ENCODE measurements around the gene ENPP6. TPM values are rescaled to one million over a fixed set of nuclear protein-coding genes. Genes with fewer than 3 reads are reported as not detected.
"Not testable (repeated sequence)": the region's sequence is repeated elsewhere in the genome, so short reads cannot be mapped to it uniquely, and the experiment has no call there.

Gene ENPP6
- total RNA-seq, 1 donor from 2014 or later = not detected

DNA sequence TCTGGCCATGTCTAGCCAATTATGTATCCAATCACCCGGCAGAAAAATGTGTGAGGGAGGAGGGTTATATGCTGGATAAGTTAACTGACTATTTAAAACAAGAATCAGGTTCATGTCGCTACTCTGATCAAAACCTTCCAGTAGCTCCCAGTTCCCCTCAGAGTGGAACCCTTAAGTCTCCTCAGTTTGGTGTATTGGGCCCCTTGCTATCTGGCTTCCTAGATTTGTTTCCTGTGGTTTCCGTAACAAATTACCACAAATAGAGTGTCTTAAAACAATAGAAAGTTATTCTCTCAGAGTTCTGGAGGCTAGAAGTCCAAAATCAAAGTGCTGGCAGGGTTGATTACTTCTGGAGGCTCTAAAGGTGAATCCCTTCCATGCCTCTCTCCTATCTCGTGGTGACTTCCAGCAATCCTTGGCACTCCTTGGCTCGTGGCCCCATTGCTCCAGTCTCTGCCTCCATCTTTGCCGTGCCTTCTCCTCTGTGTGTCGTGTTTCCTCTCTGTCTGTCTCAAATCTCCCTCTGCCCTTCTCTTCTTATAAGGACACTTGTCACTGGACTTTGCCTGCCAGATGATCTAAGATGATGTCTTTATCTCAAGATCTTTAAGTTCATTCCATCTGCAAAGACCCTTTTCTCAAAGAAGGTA, 10.5 kb upstream of the ENPP6 start:
- no peaks in the 10 kb centered on the region for H3K36me3 ChIP-seq
- TF ChIP-seq, protein P1, sequence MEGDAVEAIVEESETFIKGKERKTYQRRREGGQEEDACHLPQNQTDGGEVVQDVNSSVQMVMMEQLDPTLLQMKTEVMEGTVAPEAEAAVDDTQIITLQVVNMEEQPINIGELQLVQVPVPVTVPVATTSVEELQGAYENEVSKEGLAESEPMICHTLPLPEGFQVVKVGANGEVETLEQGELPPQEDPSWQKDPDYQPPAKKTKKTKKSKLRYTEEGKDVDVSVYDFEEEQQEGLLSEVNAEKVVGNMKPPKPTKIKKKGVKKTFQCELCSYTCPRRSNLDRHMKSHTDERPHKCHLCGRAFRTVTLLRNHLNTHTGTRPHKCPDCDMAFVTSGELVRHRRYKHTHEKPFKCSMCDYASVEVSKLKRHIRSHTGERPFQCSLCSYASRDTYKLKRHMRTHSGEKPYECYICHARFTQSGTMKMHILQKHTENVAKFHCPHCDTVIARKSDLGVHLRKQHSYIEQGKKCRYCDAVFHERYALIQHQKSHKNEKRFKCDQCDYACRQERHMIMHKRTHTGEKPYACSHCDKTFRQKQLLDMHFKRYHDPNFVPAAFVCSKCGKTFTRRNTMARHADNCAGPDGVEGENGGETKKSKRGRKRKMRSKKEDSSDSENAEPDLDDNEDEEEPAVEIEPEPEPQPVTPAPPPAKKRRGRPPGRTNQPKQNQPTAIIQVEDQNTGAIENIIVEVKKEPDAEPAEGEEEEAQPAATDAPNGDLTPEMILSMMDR (IDR thresholded peaks at IDR 0.05; ENCODE audit: borderline replicate concordance) = no peak
- no peak overlapping the region for H3K4me3 ChIP-seq
- peaks cover 8% of the 10 kb centered on the region for H3K27me3 ChIP-seq (ENCODE audit: low read depth)
- no peak for DNase-seq
- H3K9me3 ChIP-seq (replicated peaks) = peaks cover 18% of the 10 kb centered on the region
- no peak overlapping the region for H3K27ac ChIP-seq (replicated peaks)
- intact Hi-C loops (cut with micrococcal nuclease) = no loop called here
- H3K4me1 ChIP-seq = no peaks in the 10 kb centered on the region

DNA sequence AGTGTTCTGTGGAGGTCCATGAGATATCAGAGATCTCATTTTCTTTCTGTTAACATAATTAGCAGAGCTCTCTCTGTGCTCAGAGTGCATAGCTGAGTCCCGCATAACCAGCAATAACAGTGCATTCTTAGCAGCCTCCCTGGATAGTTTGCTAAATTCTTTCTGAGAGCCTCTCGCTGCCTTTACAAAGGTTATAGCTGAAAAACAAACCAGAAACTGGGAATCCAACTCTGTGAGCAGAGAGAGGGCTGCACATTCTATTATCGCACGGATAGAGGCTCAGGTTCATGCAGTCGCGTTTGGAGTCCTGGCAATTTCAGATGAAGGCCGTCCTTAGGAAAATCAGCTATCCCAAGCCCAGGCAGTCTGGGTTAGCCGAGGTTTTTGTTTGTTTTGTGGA, 1.2 kb downstream of the ENPP6 start:
- intact Hi-C loops (cut with micrococcal nuclease) = no loop called here
- no peaks in the 10 kb centered on the region for H3K36me3 ChIP-seq
- peaks cover 3% of the 10 kb centered on the region for H3K9me3 ChIP-seq (replicated peaks)
- H3K27ac ChIP-seq (replicated peaks) = no peak overlapping the region
- no peaks in the 10 kb centered on the region for H3K4me1 ChIP-seq
- TF ChIP-seq, protein P1 (IDR thresholded peaks at IDR 0.05; ENCODE audit: borderline replicate concordance) = no peak
- no peak for DNase-seq
- H3K4me3 ChIP-seq = no peak overlapping the region
- peaks cover 9% of the 10 kb centered on the region for H3K27me3 ChIP-seq (ENCODE audit: low read depth)

DNA sequence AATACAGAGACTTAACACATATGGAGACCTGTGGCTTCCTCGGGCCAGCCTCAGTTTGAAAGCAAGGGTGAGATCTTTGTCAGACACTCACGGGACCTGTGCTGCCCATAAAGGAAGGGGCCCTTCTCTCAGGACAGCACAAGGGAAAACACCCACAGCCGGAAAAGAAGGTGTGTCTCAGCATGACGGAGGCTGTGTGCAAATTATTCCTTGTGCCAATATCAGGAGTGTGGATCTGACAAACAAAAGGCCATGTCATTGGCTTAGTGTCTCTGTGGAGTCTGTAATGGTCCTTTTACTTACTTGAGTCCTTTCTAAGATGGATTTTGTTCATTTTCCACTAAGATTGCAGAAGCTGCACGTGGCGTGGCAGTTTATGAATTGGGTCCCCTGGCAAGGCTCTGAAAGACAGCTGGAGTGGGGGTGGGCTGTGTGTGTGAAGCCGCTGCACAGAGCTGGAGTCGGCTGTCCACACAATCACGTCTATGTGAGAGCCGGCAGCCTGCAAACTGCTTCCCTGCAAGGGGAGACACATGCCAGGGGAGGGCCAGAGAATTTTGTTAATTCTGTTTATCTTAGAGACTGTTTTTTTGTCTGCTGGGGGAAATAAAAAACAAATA, 1.9 kb downstream of the ENPP6 start:
- peaks cover 4% of the 10 kb centered on the region for H3K27me3 ChIP-seq (ENCODE audit: low read depth)
- no peak overlapping the region for H3K27ac ChIP-seq (replicated peaks)
- H3K4me3 ChIP-seq = no peak overlapping the region
- H3K4me1 ChIP-seq = no peaks in the 10 kb centered on the region
- intact Hi-C loops (cut with micrococcal nuclease) = no loop called here
- TF ChIP-seq, protein P1 (IDR thresholded peaks at IDR 0.05; ENCODE audit: borderline replicate concordance) = no peak
- H3K9me3 ChIP-seq (replicated peaks) = peaks cover 3% of the 10 kb centered on the region
- no peak for DNase-seq
- no peaks in the 10 kb centered on the region for H3K36me3 ChIP-seq

DNA sequence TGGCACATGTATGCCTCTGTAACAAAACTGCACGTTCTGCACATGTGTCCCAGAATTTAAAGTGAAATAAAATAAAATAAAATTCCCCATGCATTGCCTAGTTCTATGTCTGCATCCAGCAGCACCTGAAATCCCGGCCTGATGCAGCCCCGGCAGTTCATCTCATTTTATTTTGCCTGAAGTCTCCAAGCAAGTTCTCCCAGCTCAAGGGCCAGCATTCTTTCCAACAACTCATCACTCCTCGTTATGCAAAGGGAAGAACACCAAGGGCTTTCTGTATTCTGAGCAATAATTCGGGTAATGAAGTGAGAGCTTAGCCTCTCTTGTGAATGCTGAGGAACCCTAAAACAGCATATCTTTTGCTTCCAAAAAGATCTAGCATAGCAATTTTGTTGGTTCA, 2.7 kb downstream of the ENPP6 start:
- H3K4me1 ChIP-seq = no peaks in the 10 kb centered on the region
- no peaks in the 10 kb centered on the region for H3K27me3 ChIP-seq (ENCODE audit: low read depth)
- intact Hi-C loops (cut with micrococcal nuclease) = no loop called here
- H3K4me3 ChIP-seq = no peak overlapping the region
- H3K27ac ChIP-seq (replicated peaks) = no peak overlapping the region
- DNase-seq = no peak
- H3K9me3 ChIP-seq (replicated peaks) = peaks cover 3% of the 10 kb centered on the region
- no peaks in the 10 kb centered on the region for H3K36me3 ChIP-seq
- TF ChIP-seq, protein P1 (IDR thresholded peaks at IDR 0.05; ENCODE audit: borderline replicate concordance) = no peak

DNA sequence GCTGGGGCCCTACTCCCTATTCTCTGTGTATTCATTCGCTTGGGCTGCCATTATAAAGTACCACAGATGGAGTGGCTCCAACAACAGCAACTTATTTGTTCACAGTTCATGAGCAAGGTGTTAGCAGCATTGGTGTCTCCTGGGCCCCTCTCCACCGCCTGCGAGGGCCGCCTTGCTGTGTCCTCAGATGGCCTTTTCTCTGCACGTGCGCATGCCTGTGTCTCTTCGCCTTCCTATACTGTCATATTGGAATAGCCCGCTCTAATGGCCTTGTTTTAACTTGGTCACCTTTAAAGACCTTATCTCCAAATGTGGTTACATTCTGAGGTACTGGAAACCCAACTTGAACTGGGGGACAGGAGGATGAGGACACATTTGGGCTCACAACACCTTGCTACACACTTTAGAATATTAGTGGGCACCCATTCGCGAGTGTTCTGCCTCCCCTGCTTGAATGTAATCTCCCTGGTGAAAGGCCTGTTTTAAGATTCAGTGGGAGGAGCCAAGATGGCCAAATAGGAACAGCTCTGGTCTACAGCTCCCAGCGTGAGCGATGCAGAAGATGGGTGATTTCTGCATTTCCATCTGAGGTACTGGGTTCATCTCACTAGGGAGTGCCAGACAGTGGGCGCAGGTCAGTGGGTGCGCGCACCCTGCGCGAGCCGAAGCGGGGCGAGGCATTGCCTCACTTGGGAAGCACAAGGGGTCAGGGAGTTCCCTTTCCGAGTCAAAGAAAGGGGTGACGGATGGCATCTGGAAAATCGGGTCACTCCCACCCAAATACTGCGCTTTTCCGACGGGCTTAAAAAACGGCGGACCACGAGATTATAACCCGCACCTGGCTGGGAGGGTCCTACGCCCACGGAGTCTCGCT, 9.7 kb downstream of the ENPP6 start:
- H3K4me3 ChIP-seq; H3K4me1 ChIP-seq; DNase-seq; intact Hi-C loops (cut with micrococcal nuclease); H3K27me3 ChIP-seq (ENCODE audit: low read depth); H3K36me3 ChIP-seq; H3K9me3 ChIP-seq (replicated peaks); H3K27ac ChIP-seq (replicated peaks): not testable (repeated sequence)
